Measurements from ENCODE around the gene TPI1. TPM values are rescaled to one million over a fixed set of nuclear protein-coding genes. Genes with fewer than 3 reads are reported as not detected.
A peak's percentile ranks its signal among the peaks of the same experiment; 100 is the strongest.

Gene TPI1
- total and polyA plus RNA-seq, 2 of the 8 experiments (the other 6 are each of a cell fraction or from before 2014, with no cell fraction given) = 910 to 3,018 TPM

DNA sequence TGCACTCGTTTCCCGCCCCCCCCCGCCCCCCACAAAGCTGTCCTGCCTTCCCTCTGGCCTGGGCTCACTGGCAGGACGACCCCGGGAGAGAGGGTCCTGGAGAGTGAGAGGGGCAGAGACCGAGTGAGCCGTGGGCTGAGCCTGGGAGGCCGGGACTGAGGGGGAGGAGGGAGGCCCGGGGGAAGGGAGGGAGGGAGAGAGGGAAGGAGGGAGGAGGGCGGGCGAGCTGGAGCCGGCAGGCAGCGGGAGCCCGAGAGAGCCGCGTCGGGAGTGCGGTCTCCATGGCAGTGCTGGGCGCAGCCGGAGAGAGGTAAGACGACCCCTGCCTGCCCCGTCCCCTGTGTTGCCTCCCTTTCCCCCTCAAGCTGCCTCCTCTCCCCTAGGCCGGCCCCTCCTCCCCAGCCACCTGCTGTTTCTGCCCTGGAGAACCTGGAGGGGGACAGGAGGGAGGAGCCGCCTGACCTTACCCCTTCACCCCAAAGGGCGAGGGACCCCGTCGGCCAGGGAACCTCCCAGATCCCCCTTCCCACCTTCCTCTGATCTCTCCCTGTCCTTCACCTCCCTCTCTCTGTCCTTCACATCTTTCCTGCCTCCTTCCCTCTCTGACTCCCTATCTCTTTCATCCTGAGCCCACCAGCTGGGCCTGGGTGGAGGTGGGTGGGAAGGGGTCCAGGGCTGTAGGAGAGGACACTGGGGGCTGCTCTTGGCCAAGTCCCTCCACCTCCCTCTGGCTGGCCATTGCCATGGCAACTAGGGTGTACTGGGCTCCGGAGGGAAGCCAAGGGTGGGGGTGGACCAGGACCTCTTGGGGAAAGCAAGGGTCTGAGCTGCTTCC is 45.5 kb upstream of the TPI1 start, which contains the start of gene GPR162:
Gene GPR162 (plus strand): TSS at position 231 of the 835 bp plus-strand sequence. CDS start 2,078 bp downstream, outside the sequence.
- Histone ChIP-seq H3K56ac (replicated peaks; ENCODE audit: insufficient read length, low read depth, low read length) (peak within 1 kb of the TSS; percentile 3), H2BK20ac (ENCODE audit: low read length) (peak within 1 kb of the TSS; percentile 55), H3K27me3 (replicated peaks in 1 of 4; ENCODE audit: control insufficient read depth in 3 of 4, extremely low read depth in 1 of 4, insufficient read depth in 3 of 4, low read length in 3 of 4) (peaks cover 0 to 12% (median 9%) of the 10 kb centered on the region in 4 experiments; a peak in 6 of 7 replicates), H4K5ac (ENCODE audit: insufficient read length, low read depth, low read length) (peak within 1 kb of the TSS; percentile 31), H3K4me3 (ENCODE audit: extremely low read depth in 1 of 4, insufficient read depth in 2 of 4, low read depth in 3 of 4, low read length in 4 of 4) (peak within 1 kb of the TSS; percentile 53 to 72 (median 60)), H3K36me3 (ENCODE audit: control insufficient read depth in 2 of 4, insufficient read depth in 4 of 4, low read length in 3 of 4) (no peaks in the 10 kb centered on the region), H2BK12ac (ENCODE audit: low read depth, low read length) (peak within 1 kb of the TSS; percentile 84; the same call in 1 of the 2 replicates), H3K79me2 (ENCODE audit: control insufficient read depth in 1 of 2, insufficient read depth in 2 of 2, low read length in 2 of 2) (no peaks in the 10 kb centered on the region), H4K20me1 (replicated peaks in 1 of 2; ENCODE audit: control insufficient read depth in 1 of 2, insufficient read depth in 2 of 2, low read length in 2 of 2) (peaks cover 0 to 10% of the 10 kb centered on the region in 2 experiments), H3K4ac (replicated peaks; ENCODE audit: insufficient read length, low read depth, low read length) (peak within 1 kb of the TSS; percentile 82), H2AFZ (ENCODE audit: low read length) (0 out of 2 replicates have a peak within 1 kb of the TSS, but pooled peaks have one; percentile 6), H3K23ac (ENCODE audit: insufficient read length) (no peak within 1 kb of the TSS), H2BK15ac (ENCODE audit: low read length) (peak within 1 kb of the TSS; percentile 100), H2BK5ac (ENCODE audit: low read depth, low read length) (peak within 1 kb of the TSS; percentile 89; the same call in 1 of the 2 replicates), H4K8ac (ENCODE audit: extremely low read depth, insufficient read depth, low read length) (no peak within 1 kb of the TSS; the same call in 1 of the 2 replicates), H3K4me1 (replicated peaks in 1 of 4; ENCODE audit: control insufficient read depth in 3 of 4, insufficient read depth in 4 of 4, low read length in 3 of 4) (peaks cover 4 to 59% (median 35%) of the 10 kb centered on the region in 4 experiments), H3K14ac (ENCODE audit: insufficient read length) (peak within 1 kb of the TSS; percentile 71), H2AK5ac (ENCODE audit: low read depth, low read length) (peak within 1 kb of the TSS; percentile 91; the same call in 1 of the 2 replicates), H3K18ac (ENCODE audit: extremely low read depth, low read length) (peak within 1 kb of the TSS; percentile 94), H3K9me3 (ENCODE audit: insufficient read depth in 2 of 2, low read depth in 1 of 2, low read length in 1 of 2) (no peaks in the 10 kb centered on the region), H3K4me2 (ENCODE audit: insufficient read depth in 1 of 2, low read depth in 2 of 2, low read length in 2 of 2) (peak within 1 kb of the TSS; percentile 94 to 98), H2BK120ac (replicated peaks; ENCODE audit: low read depth, low read length) (peak within 1 kb of the TSS; percentile 82), H4K91ac (replicated peaks; ENCODE audit: insufficient read length, low read length) (peak within 1 kb of the TSS; percentile 83), H3K79me1 (ENCODE audit: low read depth, low read length) (no peaks in the 10 kb centered on the region; the same call in 1 of the 2 replicates), H3K27ac (ENCODE audit: low read depth, low read length) (no peak within 1 kb of the TSS; the same call in 1 of the 2 replicates), H3K23me2 (ENCODE audit: low read depth, low read length) (peaks cover 28% of the 10 kb centered on the region), H3K9ac (replicated peaks in 1 of 4; ENCODE audit: extremely low read depth in 1 of 4, low read depth in 3 of 4, low read length in 3 of 4) (peak within 1 kb of the TSS in 2 of 4 experiments; percentile 40 to 61; a peak in 6 of 7 replicates)
- POLR2A ChIA-PET (ENCODE audit: partially characterized antibody) = interaction anchor here (0.7 to 27.1 kb wide), 24 partner anchors 10 to 283 kb away, joined by 3 to 388 read pairs (median 4); partner anchors contain the start of genes C12orf57, CDCA3, COPS7A and GNB3
- TF ChIP-seq YY1 (IDR thresholded peaks at IDR 0.05; ENCODE audit: low read depth, low read length) = peak; percentile 17; the same call in 1 of the 2 replicates
- peak; percentile 89; the same call in 1 of the 2 replicates for TF ChIP-seq EGR1 (IDR thresholded peaks at IDR 0.05; ENCODE audit: borderline replicate concordance, low read depth, low read length)
- peak; percentile 66 for TF ChIP-seq RBBP5 (IDR thresholded peaks at IDR 0.05; ENCODE audit: borderline replicate concordance, low read depth, low read length)
- TF ChIP-seq ASH2L (IDR thresholded peaks at IDR 0.05; ENCODE audit: low read length) = peak; percentile 49
- TF ChIP-seq ATF2 (IDR thresholded peaks at IDR 0.05; ENCODE audit: low read length) = no peak
- 0 out of 2 replicates have a peak, but pooled peaks have one; percentile 16 for TF ChIP-seq SUZ12 (IDR thresholded peaks at IDR 0.05; ENCODE audit: low read length)
- TF ChIP-seq KDM5A (IDR thresholded peaks at IDR 0.05; ENCODE audit: low read length) = no peak
- DNase-seq (ENCODE audit: low read depth in 1 of 2, low spot score in 2 of 2) = peak in 1 of 2 experiments; percentile 82
- FAIRE-seq = no peak
- CTCF ChIA-PET (ENCODE audit: partially characterized antibody) = interaction anchor here (0.8 to 23.7 kb wide), 13 partner anchors 11 to 201 kb away, joined by 3 to 532 read pairs (median 5); partner anchors contain the start of genes CD4, COPS7A, GNB3 and LAG3
- 0% methylated on average over 1 of the region's 28 CpGs; no CpG with 5 or more reads in 1 of the 2 experiments for WGBS, 2 experiments (ENCODE audit: extremely low coverage in 1 of 2, insufficient coverage in 1 of 2, insufficient read length in 1 of 2, insufficient replicate concordance in 2 of 2, low coverage in 1 of 2, low lambda C conversion rate in 2 of 2, missing lambda C conversion rate in 1 of 2)

Data from H1 (cell line).